Esophagus (tissue), 2 donors: ENCODE measurements around the gene MYO18B. TPM values are rescaled to one million over a fixed set of nuclear protein-coding genes. Genes with fewer than 3 reads are reported as not detected.

ENCODE experiments used
- H3K27ac ChIP-seq, 2 donors: one replicate each; pipeline ENCODE4 v1.5.1; 2013; ENCODE audit warnings: low read depth in 2 of 2, mild to moderate bottlenecking in 2 of 2, inconsistent platforms in 1 of 2, low read length in 1 of 2, moderate library complexity in 1 of 2
- H3K27me3 ChIP-seq, 2 donors: one replicate each; pipeline ENCODE4 v1.6.1; 2013; ENCODE audit warnings: low read length in 2 of 2, control low read depth in 1 of 2, mild to moderate bottlenecking in 1 of 2; ENCODE audit not compliant: insufficient read depth in 2 of 2, control insufficient read depth in 1 of 2
- H3K36me3 ChIP-seq, 2 donors: one replicate each; pipeline ENCODE4 v1.6.1; 2013; ENCODE audit warnings: low read length in 1 of 2; ENCODE audit not compliant: control insufficient read depth in 2 of 2, insufficient read depth in 2 of 2
- H3K4me1 ChIP-seq, 2 donors: one replicate each; pipeline ENCODE4 v1.6.1; 2013; ENCODE audit warnings: low read length in 1 of 2; ENCODE audit not compliant: control insufficient read depth in 2 of 2, insufficient read depth in 2 of 2
- H3K4me3 ChIP-seq, 2 donors: one replicate each; pipeline ENCODE4 v1.5.1; 2013; ENCODE audit warnings: low read length in 2 of 2, mild to moderate bottlenecking in 2 of 2, low read depth in 1 of 2, moderate library complexity in 1 of 2
- H3K9me3 ChIP-seq, 2 donors: one replicate each; pipeline ENCODE4 v1.6.1; 2013; ENCODE audit warnings: mild to moderate bottlenecking in 2 of 2, low read depth in 1 of 2, low read length in 1 of 2, moderate library complexity in 1 of 2; ENCODE audit not compliant: control insufficient read depth in 2 of 2, insufficient read depth in 1 of 2
- WGBS, 2 donors: extraction: QIAGEN DNeasy Blood & Tissue Kit; methylation state at CpG; one replicate each; pipeline ENCODE4 v1.1.7; 2013; 5-methylcytosine and 5-hydroxymethylcytosine counted together
- polyA plus RNA-seq, 2 donors: library from polyadenylated mRNA; stranded (reverse); fragments of 200-250 nt; gene quantifications; one replicate each; pipeline ENCODE4 v1.2.3, GENCODE V29; 2013
- donor health status: healthy with polysubstance abuse.
- donor health status: Bipolar disorder and iron deficiency.

The MYO18B gene
- polyA plus RNA-seq, 2 donors, result 0.29 to 0.31 TPM

DNA sequence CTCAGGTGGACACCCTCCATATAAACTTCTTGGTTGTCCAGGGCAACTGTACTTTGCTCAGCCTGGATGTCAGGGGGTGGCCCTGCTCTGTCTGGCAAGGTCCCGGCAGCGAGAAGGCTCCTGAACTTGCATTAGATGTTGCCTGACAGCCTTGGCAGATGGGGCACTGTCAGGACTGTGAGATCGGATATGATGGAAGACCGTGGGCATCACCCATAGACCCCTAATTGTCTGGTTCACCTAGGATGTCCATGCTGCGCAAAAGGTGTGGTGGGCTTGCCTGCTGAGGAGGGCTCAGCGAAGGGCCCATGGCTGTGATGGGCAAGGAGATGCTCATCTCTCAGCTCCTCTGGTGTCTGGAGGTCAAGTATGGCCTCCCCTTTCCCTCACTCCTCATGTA, 62.7 kb downstream of the MYO18B start:
- 88 to 90% methylated on average over 6 of the region's 6 CpGs for WGBS, 2 donors
- no peak overlapping the region for H3K4me3 ChIP-seq
- no peak overlapping the region for H3K27ac ChIP-seq
- H3K4me1 ChIP-seq, result peaks cover 0 to 3% of the 10 kb centered on the region in 2 donors
- no peaks in the 10 kb centered on the region for H3K36me3 ChIP-seq
- no peaks in the 10 kb centered on the region for H3K27me3 ChIP-seq
- H3K9me3 ChIP-seq, result peaks cover 3 to 4% of the 10 kb centered on the region in 2 donors

DNA sequence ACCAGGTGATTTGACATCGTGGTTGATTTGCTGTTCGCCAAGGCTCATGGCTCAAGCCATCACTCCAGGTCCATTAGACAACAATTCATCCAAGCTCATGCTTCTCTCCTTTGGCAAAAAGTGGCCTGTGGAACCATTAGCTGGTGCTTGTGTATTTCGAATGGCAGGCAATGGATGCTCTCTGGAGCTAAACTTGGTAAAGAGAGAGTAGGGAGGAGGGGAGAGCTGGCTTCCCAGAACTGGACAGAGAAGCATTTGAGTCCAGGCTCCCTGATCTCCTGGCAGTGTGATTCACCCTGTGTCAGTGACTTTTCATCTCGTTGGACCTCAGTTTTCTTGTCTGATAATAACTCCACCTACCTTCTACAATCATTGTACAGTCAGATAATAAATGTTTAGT, 64.6 kb downstream of the MYO18B start:
- H3K4me3 ChIP-seq, result no peak overlapping the region
- no peaks in the 10 kb centered on the region for H3K27me3 ChIP-seq
- no peaks in the 10 kb centered on the region for H3K36me3 ChIP-seq
- no peak overlapping the region for H3K27ac ChIP-seq
- WGBS, 2 donors, result 57 to 71% methylated on average over 4 of the region's 4 CpGs
- H3K4me1 ChIP-seq, result peaks cover 0 to 3% of the 10 kb centered on the region in 2 donors
- peaks cover 3 to 4% of the 10 kb centered on the region in 2 donors for H3K9me3 ChIP-seq

GRCh38 chr22:25814685-25815084, 72.7 kb downstream of the MYO18B start:
- WGBS, 2 donors, result 65 to 70% methylated on average over 1 of the region's 1 CpG

GRCh38 chr22:25815561-25815960, 73.6 kb downstream of the MYO18B start:
- H3K27ac ChIP-seq, result no peak overlapping the region
- H3K36me3 ChIP-seq, result no peaks in the 10 kb centered on the region
- no peaks in the 10 kb centered on the region for H3K27me3 ChIP-seq
- H3K9me3 ChIP-seq, result no peaks in the 10 kb centered on the region
- 70 to 79% methylated on average over 2 of the region's 2 CpGs for WGBS, 2 donors
- no peak overlapping the region for H3K4me3 ChIP-seq
- no peaks in the 10 kb centered on the region for H3K4me1 ChIP-seq

More at GRCh38 chr22:25814685-25815084, 72.7 kb downstream of the MYO18B start:
- Histone ChIP-seq H3K4me3 (no peak overlapping the region), H3K9me3 (no peaks in the 10 kb centered on the region), H3K27me3 (no peaks in the 10 kb centered on the region), H3K27ac (no peak overlapping the region), H3K4me1 (no peaks in the 10 kb centered on the region), H3K36me3 (no peaks in the 10 kb centered on the region)

DNA sequence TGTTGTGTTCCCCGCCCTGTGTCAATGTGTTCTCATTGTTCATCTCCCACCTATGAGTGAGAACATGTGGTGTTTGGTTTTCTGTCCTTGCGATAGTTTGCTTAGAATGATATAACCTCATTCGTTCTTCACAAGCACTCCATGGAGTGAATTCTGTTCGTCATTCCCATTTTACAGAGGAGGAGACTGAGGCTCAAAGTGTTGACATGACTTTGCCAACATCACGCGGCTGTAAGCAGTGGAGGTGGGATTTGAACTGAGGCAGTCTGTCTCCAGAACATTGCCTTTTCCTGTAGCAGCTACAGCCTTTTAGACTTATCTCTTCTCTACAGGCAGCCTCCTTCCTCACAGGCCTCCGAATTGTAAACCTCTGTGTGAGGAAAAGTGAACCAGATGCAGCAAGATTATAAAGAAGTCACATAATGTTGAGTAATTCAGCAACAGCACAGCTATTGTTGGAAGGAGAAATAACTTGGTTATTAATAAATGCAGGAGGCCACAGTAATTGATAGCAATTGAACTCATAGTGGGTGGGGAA, 74.6 kb downstream of the MYO18B start:
- WGBS, 2 donors, result 77 to 86% methylated on average over 7 of the region's 7 CpGs
- no peaks in the 10 kb centered on the region for H3K27me3 ChIP-seq

DNA sequence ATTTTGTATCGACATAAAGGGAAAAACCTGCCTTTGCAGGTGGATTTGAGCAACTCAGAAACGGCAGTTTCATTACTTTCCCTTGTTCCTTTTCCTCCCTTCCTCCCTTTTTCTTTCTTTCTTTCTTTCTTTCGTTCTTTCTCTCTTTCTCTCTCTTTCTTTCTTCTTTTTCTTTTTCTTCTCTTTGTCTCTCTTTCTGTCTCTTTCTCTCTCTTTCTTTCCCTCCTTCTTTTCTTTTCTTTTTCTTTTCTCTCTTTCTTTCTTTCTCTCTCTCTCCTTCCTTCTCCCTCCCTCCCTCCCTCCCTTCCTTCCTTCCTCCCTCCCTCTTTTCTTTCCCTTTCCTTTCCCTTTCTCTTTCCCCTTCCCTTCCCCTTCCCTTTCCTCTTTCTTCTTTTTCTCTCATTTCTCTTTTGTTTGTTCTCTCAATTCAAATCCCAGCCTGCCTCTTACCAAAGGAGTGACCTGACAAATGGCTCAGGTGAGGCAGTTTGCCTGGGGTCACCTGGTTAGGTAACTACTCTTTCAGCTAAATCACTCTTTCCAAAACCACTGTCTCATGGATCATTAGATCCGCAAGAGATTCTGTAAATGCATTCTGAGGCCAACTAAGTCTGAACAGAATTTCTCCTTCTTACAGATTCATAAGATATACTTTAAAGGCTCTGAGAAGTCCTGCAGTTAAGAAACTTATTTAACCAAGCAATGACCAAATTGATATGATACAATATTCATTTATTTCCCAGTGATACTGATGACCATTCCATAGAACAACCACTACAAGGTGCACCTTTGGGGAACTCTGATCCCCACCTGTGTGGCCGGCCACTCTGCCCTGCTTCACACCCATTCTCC, 75.3 kb downstream of the MYO18B start:
- H3K27me3 ChIP-seq, result no peaks in the 10 kb centered on the region
- H3K36me3 ChIP-seq, result no peaks in the 10 kb centered on the region
- H3K4me3 ChIP-seq, result no peak overlapping the region
- no peak overlapping the region for H3K27ac ChIP-seq
- WGBS, 2 donors, result 72 to 74% methylated on average over 5 of the region's 5 CpGs
- no peaks in the 10 kb centered on the region for H3K9me3 ChIP-seq
- H3K4me1 ChIP-seq, result no peaks in the 10 kb centered on the region

More for the DNA sequence above, 74.6 kb downstream of the MYO18B start:
- Histone ChIP-seq H3K36me3 (no peaks in the 10 kb centered on the region), H3K9me3 (no peaks in the 10 kb centered on the region), H3K27ac (no peak overlapping the region), H3K4me1 (no peaks in the 10 kb centered on the region), H3K4me3 (no peak overlapping the region)

DNA sequence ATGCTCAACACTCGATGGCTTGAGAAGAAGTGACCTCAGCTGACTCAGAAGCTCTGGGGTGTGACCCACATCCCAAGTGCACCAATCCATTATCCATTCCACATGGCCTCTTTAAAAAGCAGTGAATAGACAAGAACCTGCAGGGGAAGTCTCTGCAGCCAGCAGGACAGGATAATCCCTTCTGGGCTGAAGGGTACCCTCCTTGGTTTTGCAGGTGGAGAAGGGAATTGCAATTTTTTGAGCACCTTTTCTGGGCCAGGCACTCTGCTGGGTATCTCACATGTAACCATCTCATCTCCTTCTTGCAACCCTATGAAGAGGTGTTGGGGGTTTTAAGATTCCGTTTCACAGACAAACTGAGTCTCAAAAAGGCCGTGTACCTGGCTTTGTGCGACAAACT, 76.6 kb downstream of the MYO18B start:
- H3K9me3 ChIP-seq, result no peaks in the 10 kb centered on the region
- no peak overlapping the region for H3K4me3 ChIP-seq
- peaks cover 0 to 2% of the 10 kb centered on the region in 2 donors for H3K4me1 ChIP-seq
- no peak overlapping the region for H3K27ac ChIP-seq
- no peaks in the 10 kb centered on the region for H3K27me3 ChIP-seq
- H3K36me3 ChIP-seq, result no peaks in the 10 kb centered on the region
- WGBS, 2 donors, result 79% methylated on average over 4 of the region's 4 CpGs

DNA sequence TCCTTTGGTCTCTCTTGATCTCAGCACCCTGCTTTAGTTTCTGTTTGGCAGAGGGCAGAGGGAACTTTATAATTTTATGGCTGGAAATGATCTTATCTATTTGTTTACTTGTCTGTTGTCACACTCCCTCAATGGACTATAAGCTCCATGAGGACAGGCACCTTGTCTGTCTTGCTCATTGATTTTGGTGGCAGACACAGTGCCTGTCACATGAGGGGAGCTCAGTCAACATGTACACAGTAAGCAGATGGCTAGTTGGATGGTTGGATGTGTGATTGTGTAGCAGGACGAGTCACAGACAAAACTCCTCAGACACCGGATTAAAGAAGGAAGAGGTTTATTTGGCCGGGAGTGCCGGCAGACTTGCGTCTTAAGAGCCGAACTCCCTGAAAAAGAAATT, 80.4 kb downstream of the MYO18B start:
- H3K27me3 ChIP-seq, result no peaks in the 10 kb centered on the region
- H3K27ac ChIP-seq, result no peak overlapping the region
- 91% methylated on average over 6 of the region's 6 CpGs for WGBS, 2 donors
- no peaks in the 10 kb centered on the region for H3K9me3 ChIP-seq
- no peaks in the 10 kb centered on the region for H3K36me3 ChIP-seq
- H3K4me1 ChIP-seq, result peaks cover 0 to 2% of the 10 kb centered on the region in 2 donors
- H3K4me3 ChIP-seq, result no peak overlapping the region

GRCh38 chr22:25823276-25823675, 81.3 kb downstream of the MYO18B start:
- H3K27me3 ChIP-seq, result no peaks in the 10 kb centered on the region
- no peak overlapping the region for H3K4me3 ChIP-seq
- no peaks in the 10 kb centered on the region for H3K36me3 ChIP-seq
- H3K27ac ChIP-seq, result no peak overlapping the region
- peaks cover 0 to 2% of the 10 kb centered on the region in 2 donors for H3K4me1 ChIP-seq
- 76 to 78% methylated on average over 15 of the region's 15 CpGs for WGBS, 2 donors
- no peaks in the 10 kb centered on the region for H3K9me3 ChIP-seq
